Neural cell (in vitro differentiated cells): ENCODE data around the gene PKNOX2. TPM values are rescaled to one million over a fixed set of nuclear protein-coding genes. Genes with fewer than 3 reads are reported as not detected.

Source experiments
- H2AFZ ChIP-seq: fragments of 200-600, 300-800 bp; sonication (generic), shearing (Covaris generic); 2 replicates; pipeline ENCODE4 v1.6.0; 2014; ENCODE audit warnings: low read depth, mild to moderate bottlenecking, antibody characterized with exemption, low read length, moderate library complexity
- H3F3A ChIP-seq: fragments of 200-600 bp; shearing (Covaris generic); 2 replicates; pipeline ENCODE4 v1.6.1; 2016; ENCODE audit warnings: mild to moderate bottlenecking, moderate library complexity, mixed read lengths, antibody characterized with exemption, low read length; ENCODE audit not compliant: insufficient read depth, poor library complexity, severe bottlenecking
- H3K27ac ChIP-seq: fragments of 200-600, 300-800 bp; sonication (generic), shearing (Covaris generic); 2 replicates; pipeline ENCODE4 v1.5.1; 2014; ENCODE audit warnings: mild to moderate bottlenecking, low read length, moderate library complexity
- H3K27me3 ChIP-seq: fragments of 300-800, 200-600 bp; sonication (generic), shearing (Covaris generic); 2 replicates; pipeline ENCODE4 v1.6.0; 2014; ENCODE audit warnings: mild to moderate bottlenecking, low read depth, low read length, moderate library complexity; ENCODE audit not compliant: insufficient read depth
- H3K36me3 ChIP-seq: fragments of 300-800, 200-600 bp; sonication (generic), shearing (Covaris generic); 2 replicates; pipeline ENCODE4 v1.5.1; 2014; ENCODE audit warnings: mild to moderate bottlenecking, antibody characterized with exemption, low read length, moderate library complexity; ENCODE audit not compliant: insufficient read depth
- H3K4me2 ChIP-seq: fragments of 300-800, 200-600 bp; sonication (generic), shearing (Covaris generic); 2 replicates; pipeline ENCODE4 v1.6.0; 2014; ENCODE audit warnings: mild to moderate bottlenecking, low read length
- H3K4me3 ChIP-seq: fragments of 300-800, 200-600 bp; sonication (generic), shearing (Covaris generic); 2 replicates; pipeline ENCODE4 v1.5.1; 2014; ENCODE audit warnings: mild to moderate bottlenecking, low read length, moderate library complexity
- H3K79me2 ChIP-seq: fragments of 200-600 bp; shearing (Covaris generic); replicated peaks from 2 replicates; pipeline ENCODE4 v1.6.0; 2014; ENCODE audit warnings: mild to moderate bottlenecking, low read length, moderate library complexity; ENCODE audit not compliant: insufficient read depth
- H3K9ac ChIP-seq: fragments of 300-800, 200-600 bp; sonication (generic), shearing (Covaris generic); 2 replicates; pipeline ENCODE4 v1.6.1; 2016; ENCODE audit warnings: mild to moderate bottlenecking, low read length, mixed read lengths
- H3K9me2 ChIP-seq: fragments of 200-600 bp; shearing (Covaris generic); 2 replicates; pipeline ENCODE4 v1.6.1; 2016; ENCODE audit warnings: mild to moderate bottlenecking, low read length, mixed read lengths; ENCODE audit not compliant: insufficient read depth
- H3K9me3 ChIP-seq: fragments of 200-600, 300-800 bp; sonication (generic), shearing (Covaris generic); 2 replicates; pipeline ENCODE4 v1.6.1; 2016; ENCODE audit warnings: mild to moderate bottlenecking, mixed run types, low read length, moderate library complexity, mixed read lengths
- H4K20me1 ChIP-seq: fragments of 200-600 bp; shearing (Covaris generic); 2 replicates; pipeline ENCODE4 v1.6.1; 2016; ENCODE audit warnings: mild to moderate bottlenecking, mixed run types; ENCODE audit not compliant: insufficient read depth
- CTCF ChIP-seq: fragments of 450-650 bp; IDR thresholded peaks from 2 replicates; pipeline ENCODE4 v1.5.1; 2014; ENCODE audit warnings: antibody characterized with exemption, mild to moderate bottlenecking, moderate library complexity; ENCODE audit not compliant: poor library complexity, severe bottlenecking
- EP300 ChIP-seq: fragments of 450-650 bp; conservative IDR thresholded peaks from 2 replicates; pipeline ENCODE4 v1.6.1; 2014; ENCODE audit warnings: antibody characterized with exemption, mild to moderate bottlenecking, moderate library complexity; ENCODE audit not compliant: poor library complexity, severe bottlenecking
- EZH2 ChIP-seq: fragments of 200-600, 300-800 bp; shearing (Covaris generic), sonication (generic); IDR thresholded peaks from 2 replicates; pipeline ENCODE4 v1.6.1; 2014; ENCODE audit warnings: antibody characterized with exemption, low read length, borderline replicate concordance, mild to moderate bottlenecking; ENCODE audit not compliant: insufficient read depth, poor library complexity, severe bottlenecking
- MXI1 ChIP-seq: fragments of 450-650 bp; conservative IDR thresholded peaks from 2 replicates; pipeline ENCODE4 v1.6.1; 2014; ENCODE audit warnings: antibody characterized with exemption, mild to moderate bottlenecking; ENCODE audit not compliant: poor library complexity, severe bottlenecking
- POLR2AphosphoS5 ChIP-seq: IDR thresholded peaks from 2 replicates; pipeline ENCODE4 v1.6.1; 2012
- RAD21 ChIP-seq: fragments of 450-650 bp; conservative IDR thresholded peaks from 2 replicates; pipeline ENCODE4 v1.6.1; 2014; ENCODE audit warnings: antibody characterized with exemption, mild to moderate bottlenecking, moderate library complexity
- REST ChIP-seq: IDR thresholded peaks from 2 replicates; pipeline ENCODE4 v1.6.1; 2012; ENCODE audit warnings: borderline replicate concordance
- SMC3 ChIP-seq: fragments of 450-650 bp; conservative IDR thresholded peaks from 2 replicates; pipeline ENCODE4 v1.6.1; 2014; ENCODE audit warnings: antibody characterized with exemption, mild to moderate bottlenecking, moderate library complexity; ENCODE audit not compliant: poor library complexity
- TAF1 ChIP-seq: IDR thresholded peaks from 2 replicates; pipeline ENCODE4 v1.6.1; 2012; ENCODE audit warnings: low read depth
- polyA plus RNA-seq: library from polyadenylated mRNA; depleted of rRNA; stranded (reverse); fragments of >200 nt; gene quantifications from 2 replicates; pipeline ENCODE4 v1.2.3, GENCODE V29; 2014

Gene PKNOX2
- polyA plus RNA-seq, 1 donor from 2014 or later: 0.99 TPM

GRCh38 chr11:125351868-125352250 lies 187.3 kb downstream of the PKNOX2 start:
- no peaks in the 10 kb centered on the region for H3K79me2 ChIP-seq
- H3K27me3 ChIP-seq: no peaks in the 10 kb centered on the region
- H2AFZ ChIP-seq: no peak overlapping the region
- no peaks in the 10 kb centered on the region for H4K20me1 ChIP-seq
- no peaks in the 10 kb centered on the region for H3K9me3 ChIP-seq
- no peaks in the 10 kb centered on the region for H3K36me3 ChIP-seq
- no peak overlapping the region for H3K9ac ChIP-seq
- no peak overlapping the region for H3K4me2 ChIP-seq
- no peak overlapping the region for H3K27ac ChIP-seq
- no peak overlapping the region for H3K4me3 ChIP-seq
- H3F3A ChIP-seq: no peaks in the 10 kb centered on the region
- TF ChIP-seq EP300: no peak
- no peak for TF ChIP-seq EZH2
- TF ChIP-seq TAF1: no peak
- TF ChIP-seq POLR2AphosphoS5: no peak
- TF ChIP-seq CTCF: no peak
- TF ChIP-seq SMC3: no peak
- no peak for TF ChIP-seq MXI1
- TF ChIP-seq REST: no peak
- no peak for TF ChIP-seq RAD21
- H3K9me2 ChIP-seq: no peaks in the 10 kb centered on the region

- no peaks in the 10 kb centered on the region for H4K20me1 ChIP-seq
- H3K27ac ChIP-seq: no peak overlapping the region
- no peak overlapping the region for H3K4me2 ChIP-seq
- H3K79me2 ChIP-seq: no peaks in the 10 kb centered on the region
- H3K9ac ChIP-seq: no peak overlapping the region
- no peaks in the 10 kb centered on the region for H3K36me3 ChIP-seq
- TF ChIP-seq EZH2: no peak
- H3K27me3 ChIP-seq: no peaks in the 10 kb centered on the region
- no peaks in the 10 kb centered on the region for H3K9me3 ChIP-seq
- H3K4me3 ChIP-seq: no peak overlapping the region
- H2AFZ ChIP-seq: no peak overlapping the region
- no peaks in the 10 kb centered on the region for H3F3A ChIP-seq
- no peaks in the 10 kb centered on the region for H3K9me2 ChIP-seq
Observed at GRCh38 chr11:125356797-125357196, 192.2 kb downstream of the PKNOX2 start.

GRCh38 chr11:125357551-125357950 lies 193.0 kb downstream of the PKNOX2 start:
- no peak overlapping the region for H3K4me3 ChIP-seq
- no peak overlapping the region for H3K9ac ChIP-seq
- H3K4me2 ChIP-seq: no peak overlapping the region
- H3K79me2 ChIP-seq: no peaks in the 10 kb centered on the region
- H3F3A ChIP-seq: no peaks in the 10 kb centered on the region
- no peaks in the 10 kb centered on the region for H3K9me2 ChIP-seq
- no peaks in the 10 kb centered on the region for H3K9me3 ChIP-seq
- no peak overlapping the region for H3K27ac ChIP-seq
- TF ChIP-seq CTCF (no peak), EP300 (no peak), EZH2 (no peak), TAF1 (no peak), MXI1 (no peak), POLR2AphosphoS5 (no peak), REST (no peak), RAD21 (no peak), SMC3 (no peak)
- no peak overlapping the region for H2AFZ ChIP-seq
- H3K36me3 ChIP-seq: no peaks in the 10 kb centered on the region
- no peaks in the 10 kb centered on the region for H3K27me3 ChIP-seq
- no peaks in the 10 kb centered on the region for H4K20me1 ChIP-seq
